ENCODE results near the gene SSX2B.
"Not testable (repeated sequence)": the region's sequence is repeated elsewhere in the genome, so short reads cannot be mapped to it uniquely, and the experiment has no call there.

SSX2B gene

GRCh38 chrX:52750952-52751351 lies at the start of gene SSX2B:
TSS of gene SSX2B (plus strand) at chrX:52751252. CDS start at chrX:52752681, 1,429 bp downstream.
- not testable (repeated sequence) for DNase-seq (ENCODE audit: low read depth)

- not testable (repeated sequence) for DNase-seq (ENCODE audit: low read depth)
Measured at GRCh38 chrX:52707078-52707477, 44.0 kb upstream of the SSX2B start, which contains the start of gene SSX2. TSS of gene SSX2 (minus strand) at chrX:52707178. CDS start at chrX:52705749, 1,429 bp downstream.

- not testable (repeated sequence) for DNase-seq (ENCODE audit: low read depth)
Measured at GRCh38 chrX:52765983-52766382, 14.9 kb downstream of the SSX2B start.

- not testable (repeated sequence) for DNase-seq (ENCODE audit: low read depth)
Measured at GRCh38 chrX:52773504-52773903, 22.5 kb downstream of the SSX2B start.

- DNase-seq (ENCODE audit: low read depth): not testable (repeated sequence)
Measured at GRCh38 chrX:52797327-52797726, 46.3 kb downstream of the SSX2B start, which contains the start of gene SPANXN5. TSS of gene SPANXN5 (minus strand) at chrX:52797427. CDS start at chrX:52797348, 79 bp downstream.

- DNase-seq (ENCODE audit: low read depth): not testable (repeated sequence)
Measured at GRCh38 chrX:52804876-52805275, 53.8 kb downstream of the SSX2B start.

Data from activated T-cell treated with anti-CD3 and anti-CD28 coated beads for 24 hours (primary cell).